Effector memory CD8-positive, alpha-beta T cell (primary cell): ENCODE data around the gene CHST6.
"Not testable (repeated sequence)": the region's sequence is repeated elsewhere in the genome, so short reads cannot be mapped to it uniquely, and the experiment has no call there.

Source experiments
- ATAC-seq: fragments of 150-1000 bp; cut with Tn5 transposase; replicated peaks from 2 replicates; pipeline ENCODE4 v1.10.0; 2021; ENCODE audit warnings: mild to moderate bottlenecking, moderate library complexity
- DNase-seq, 3 experiments: peaks; one replicate each; pipeline ENCODE4 v3.0.0; 2021
- H3K27ac Mint-ChIP-seq, 2 donors: one replicate each; pipeline ENCODE4 v1.8.0; 2022; ENCODE audit warnings: mild to moderate bottlenecking in 2 of 2, mixed read lengths in 2 of 2, moderate library complexity in 2 of 2
- H3K27me3 Mint-ChIP-seq, 2 donors: one replicate each; pipeline ENCODE4 v1.8.0; 2022; ENCODE audit warnings: mixed read lengths in 2 of 2
- H3K36me3 Mint-ChIP-seq: one replicate; pipeline ENCODE4 v1.8.0; 2022; ENCODE audit warnings: mild to moderate bottlenecking, moderate library complexity, mixed read lengths; ENCODE audit not compliant: insufficient read depth
- H3K4me1 Mint-ChIP-seq, 2 donors: one replicate each; pipeline ENCODE4 v1.8.0; 2022; ENCODE audit warnings: low read depth in 2 of 2, mixed read lengths in 2 of 2
- H3K4me3 Mint-ChIP-seq, 2 donors: one replicate each; pipeline ENCODE4 v1.8.0; 2022; ENCODE audit warnings: mild to moderate bottlenecking in 2 of 2, mixed read lengths in 2 of 2, moderate library complexity in 2 of 2
- H3K9me3 Mint-ChIP-seq, 2 donors: one replicate each; pipeline ENCODE4 v1.8.0; 2022; ENCODE audit warnings: mixed read lengths in 2 of 2

The CHST6 gene

GRCh38 chr16:75527825-75528299, 32.6 kb upstream of the CHST6 start:
- Mint-ChIP-seq H3K9me3 (no peaks in the 10 kb centered on the region), H3K4me1 (no peaks in the 10 kb centered on the region), H3K4me3 (no peak overlapping the region), H3K27ac (no peak overlapping the region), H3K27me3 (peaks cover 0 to 18% of the 10 kb centered on the region in 2 donors), H3K36me3 (no peaks in the 10 kb centered on the region)
- no peak for DNase-seq
- no peak for ATAC-seq

- ATAC-seq, result no peak
- DNase-seq, result no peak
- H3K36me3 Mint-ChIP-seq, result no peaks in the 10 kb centered on the region
- H3K27me3 Mint-ChIP-seq, result peaks cover 0 to 3% of the 10 kb centered on the region in 2 donors
- no peaks in the 10 kb centered on the region for H3K4me1 Mint-ChIP-seq
- no peak overlapping the region for H3K4me3 Mint-ChIP-seq
- H3K27ac Mint-ChIP-seq, result no peak overlapping the region
- H3K9me3 Mint-ChIP-seq, result no peaks in the 10 kb centered on the region
Observed at GRCh38 chr16:75526032-75526790, 31.0 kb upstream of the CHST6 start.

GRCh38 chr16:75519175-75519574, 23.9 kb upstream of the CHST6 start:
- H3K4me1 Mint-ChIP-seq, result peaks cover 8 to 9% of the 10 kb centered on the region in 2 donors
- DNase-seq, result no peak
- no peak overlapping the region for H3K27ac Mint-ChIP-seq
- H3K36me3 Mint-ChIP-seq, result no peaks in the 10 kb centered on the region
- ATAC-seq, result no peak
- no peaks in the 10 kb centered on the region for H3K27me3 Mint-ChIP-seq
- no peak overlapping the region for H3K4me3 Mint-ChIP-seq
- no peaks in the 10 kb centered on the region for H3K9me3 Mint-ChIP-seq

- DNase-seq (peak; percentile 12 to 21 (median 13)), ATAC-seq (peak; percentile 35)
- H3K4me3 Mint-ChIP-seq, result peak overlapping the region; percentile 86 to 91
Observed at GRCh38 chr16:75516189-75516966, 21.1 kb upstream of the CHST6 start.

GRCh38 chr16:75514296-75514695, 19.1 kb upstream of the CHST6 start:
- no peaks in the 10 kb centered on the region for H3K9me3 Mint-ChIP-seq
- no peaks in the 10 kb centered on the region for H3K36me3 Mint-ChIP-seq
- H3K27me3 Mint-ChIP-seq, result no peaks in the 10 kb centered on the region

More at GRCh38 chr16:75516189-75516966, 21.1 kb upstream of the CHST6 start:
- H3K9me3 Mint-ChIP-seq, H3K27me3 Mint-ChIP-seq, H3K36me3 Mint-ChIP-seq, H3K4me1 Mint-ChIP-seq: not testable (repeated sequence)
- peak overlapping the region; percentile 28 to 81 for H3K27ac Mint-ChIP-seq

GRCh38 chr16:75506574-75506973, 11.3 kb upstream of the CHST6 start:
- Mint-ChIP-seq H3K36me3 (no peaks in the 10 kb centered on the region), H3K27ac (no peak overlapping the region), H3K4me3 (no peak overlapping the region), H3K4me1 (peaks cover 0 to 2% of the 10 kb centered on the region in 2 donors), H3K9me3 (no peaks in the 10 kb centered on the region), H3K27me3 (peaks cover 10 to 55% of the 10 kb centered on the region in 2 donors)
- DNase-seq (no peak), ATAC-seq (no peak)

More at GRCh38 chr16:75514296-75514695, 19.1 kb upstream of the CHST6 start:
- DNase-seq, result no peak
- Mint-ChIP-seq H3K27ac (no peak overlapping the region), H3K4me1 (peaks cover 8 to 9% of the 10 kb centered on the region in 2 donors), H3K4me3 (no peak overlapping the region)
- ATAC-seq, result no peak

- H3K9me3 Mint-ChIP-seq, result no peaks in the 10 kb centered on the region
Observed at GRCh38 chr16:75506107-75506506, 10.9 kb upstream of the CHST6 start.

GRCh38 chr16:75503801-75504200, 8.6 kb upstream of the CHST6 start:
- no peak for DNase-seq
- no peaks in the 10 kb centered on the region for H3K36me3 Mint-ChIP-seq
- peaks cover 0 to under 1% of the 10 kb centered on the region in 2 donors for H3K4me1 Mint-ChIP-seq
- no peak overlapping the region for H3K27ac Mint-ChIP-seq
- H3K4me3 Mint-ChIP-seq, result no peak overlapping the region
- no peaks in the 10 kb centered on the region for H3K9me3 Mint-ChIP-seq
- H3K27me3 Mint-ChIP-seq, result peaks cover 8 to 51% of the 10 kb centered on the region in 2 donors
- no peak for ATAC-seq

More at GRCh38 chr16:75506107-75506506, 10.9 kb upstream of the CHST6 start:
- Mint-ChIP-seq H3K27ac (no peak overlapping the region), H3K4me1 (peaks cover 0 to 2% of the 10 kb centered on the region in 2 donors), H3K27me3 (peaks cover 10 to 55% of the 10 kb centered on the region in 2 donors), H3K4me3 (no peak overlapping the region), H3K36me3 (no peaks in the 10 kb centered on the region)
- ATAC-seq (no peak), DNase-seq (no peak)

GRCh38 chr16:75502916-75503605, 7.8 kb upstream of the CHST6 start:
- Mint-ChIP-seq H3K4me1 (no peaks in the 10 kb centered on the region), H3K9me3 (no peaks in the 10 kb centered on the region), H3K27ac (no peak overlapping the region), H3K36me3 (no peaks in the 10 kb centered on the region), H3K4me3 (no peak overlapping the region), H3K27me3 (peaks cover 4 to 44% of the 10 kb centered on the region in 2 donors)
- ATAC-seq, result no peak
- no peak for DNase-seq

- not testable (repeated sequence) for ATAC-seq, H3K4me3 Mint-ChIP-seq, H3K9me3 Mint-ChIP-seq, H3K4me1 Mint-ChIP-seq, H3K27ac Mint-ChIP-seq, H3K36me3 Mint-ChIP-seq, DNase-seq
- H3K27me3 Mint-ChIP-seq, result peaks cover 4 to 37% of the 10 kb centered on the region in 2 donors
Observed at GRCh38 chr16:75501820-75502219, 6.6 kb upstream of the CHST6 start.

GRCh38 chr16:75501359-75501758, 6.1 kb upstream of the CHST6 start:
- H3K27me3 Mint-ChIP-seq, result peaks cover 0 to 32% of the 10 kb centered on the region in 2 donors
- DNase-seq, result no peak
- H3K4me3 Mint-ChIP-seq, result no peak overlapping the region
- no peak for ATAC-seq
- H3K36me3 Mint-ChIP-seq, result no peaks in the 10 kb centered on the region
- no peak overlapping the region for H3K27ac Mint-ChIP-seq
- no peaks in the 10 kb centered on the region for H3K4me1 Mint-ChIP-seq
- H3K9me3 Mint-ChIP-seq, result no peaks in the 10 kb centered on the region

- not testable (repeated sequence) for DNase-seq, H3K27ac Mint-ChIP-seq, H3K4me1 Mint-ChIP-seq, H3K4me3 Mint-ChIP-seq, H3K9me3 Mint-ChIP-seq, ATAC-seq, H3K36me3 Mint-ChIP-seq
- H3K27me3 Mint-ChIP-seq, result peaks cover 10 to 31% of the 10 kb centered on the region in 2 donors
Observed at GRCh38 chr16:75498605-75499322, 3.5 kb upstream of the CHST6 start.

GRCh38 chr16:75497558-75497957, 2.3 kb upstream of the CHST6 start:
- Mint-ChIP-seq H3K27ac (no peak overlapping the region), H3K4me3 (no peak overlapping the region), H3K36me3 (no peaks in the 10 kb centered on the region), H3K27me3 (peaks cover 15 to 31% of the 10 kb centered on the region in 2 donors), H3K9me3 (no peaks in the 10 kb centered on the region), H3K4me1 (peaks cover 6 to 8% of the 10 kb centered on the region in 2 donors)
- ATAC-seq (no peak), DNase-seq (no peak)
